Hindlimb muscle (tissue), 1 donor: Measurements from ENCODE around the gene SELENOM. TPM values are rescaled to one million over a fixed set of nuclear protein-coding genes. Genes with fewer than 3 reads are reported as not detected.
"Not testable (repeated sequence)": the region's sequence is repeated elsewhere in the genome, so short reads cannot be mapped to it uniquely, and the experiment has no call there.

Experiments
- DNase-seq: peaks from one replicate; pipeline ENCODE4 v3.0.0-alpha.2; 2013
- polyA plus RNA-seq: library from polyadenylated mRNA; unstranded; fragments of 120-200 nt; gene quantifications from one replicate; pipeline ENCODE4 v1.2.1, GENCODE V29; 2013; ENCODE audit not compliant: insufficient read length

SELENOM gene
- polyA plus RNA-seq, 1 donor, result 17.8 TPM

GRCh38 chr22:31090217-31091085, 16.9 kb downstream of the SELENOM start:
- no peak for DNase-seq

- DNase-seq, result no peak
Measured at GRCh38 chr22:31089160-31090100, 17.9 kb downstream of the SELENOM start.

- DNase-seq, result no peak
Measured at GRCh38 chr22:31088233-31088986, 19.0 kb downstream of the SELENOM start.

- no peak for DNase-seq
Measured at GRCh38 chr22:31087744-31088215, 19.6 kb downstream of the SELENOM start.

GRCh38 chr22:31086703-31087330, 20.6 kb downstream of the SELENOM start:
- DNase-seq, result no peak

- DNase-seq, result no peak
Measured at GRCh38 chr22:31085928-31086327, 21.4 kb downstream of the SELENOM start.

GRCh38 chr22:31085493-31085824, 21.9 kb downstream of the SELENOM start:
- no peak for DNase-seq

GRCh38 chr22:31084811-31085492, 22.4 kb downstream of the SELENOM start:
- DNase-seq, result peak; percentile 89

GRCh38 chr22:31083923-31084810, 23.2 kb downstream of the SELENOM start:
- DNase-seq, result no peak

- no peak for DNase-seq
Measured at GRCh38 chr22:31083377-31083768, 24.0 kb downstream of the SELENOM start.

GRCh38 chr22:31082606-31083376, 24.6 kb downstream of the SELENOM start:
- peak; percentile 60 for DNase-seq

- DNase-seq, result no peak
Measured at GRCh38 chr22:31081963-31082605, 25.3 kb downstream of the SELENOM start.

GRCh38 chr22:31080848-31081649, 26.3 kb downstream of the SELENOM start, which contains the start of gene SMTN:
SMTN (plus strand) TSS chr22:31081318; CDS start chr22:31083259, 1,941 bp downstream.
- peak; percentile 96 for DNase-seq

GRCh38 chr22:31080164-31080847, 27.1 kb downstream of the SELENOM start:
- DNase-seq, result no peak

- DNase-seq, result no peak
Measured at GRCh38 chr22:31079095-31079642, 28.2 kb downstream of the SELENOM start.

- not testable (repeated sequence) for DNase-seq
Measured at GRCh38 chr22:31078389-31078788, 29.0 kb downstream of the SELENOM start.

GRCh38 chr22:31077681-31078080, 29.7 kb downstream of the SELENOM start:
- no peak for DNase-seq
